WTC11 (cell line): ENCODE results near the gene IGFBP2. TPM values are rescaled to one million over a fixed set of nuclear protein-coding genes. Genes with fewer than 3 reads are reported as not detected.

Experiments used
- ATAC-seq: fragments of 200-7000 bp; cut with Tn5 transposase; 2 replicates; pipeline ENCODE4 v1.10.0; 2021; ENCODE audit warnings: mild to moderate bottlenecking, moderate library complexity
- CTCF ChIA-PET: fragments of 300-600 bp; sonication (Branson Sonifier 250); formaldehyde crosslinking; loops from one replicate; lab custom pipeline; 2021; ENCODE audit warnings: antibody characterized with exemption; lab: Charles Lee
- POLR2A ChIA-PET: fragments of 350-600 bp; sonication (Branson Sonifier 250); formaldehyde crosslinking; loops from one replicate; lab custom pipeline; 2021; ENCODE audit warnings: antibody characterized with exemption; lab: Charles Lee
- DNase-seq: peaks from one replicate; pipeline ENCODE4 v3.0.0; 2021; ENCODE audit warnings: low spot score
- H3K27ac Mint-ChIP-seq: 2 replicates; pipeline ENCODE4 v1.8.0; 2021; ENCODE audit warnings: mixed read lengths
- H3K27me3 Mint-ChIP-seq: 2 replicates; pipeline ENCODE4 v1.8.0; 2021; ENCODE audit warnings: low read depth, mild to moderate bottlenecking, moderate library complexity, mixed read lengths
- H3K36me3 Mint-ChIP-seq: 2 replicates; pipeline ENCODE4 v1.8.0; 2021; ENCODE audit warnings: mixed read lengths
- H3K4me1 Mint-ChIP-seq: 2 replicates; pipeline ENCODE4 v1.8.0; 2022; ENCODE audit warnings: mixed read lengths
- H3K4me3 Mint-ChIP-seq: 2 replicates; pipeline ENCODE4 v1.8.0; 2021; ENCODE audit warnings: mild to moderate bottlenecking, moderate library complexity, mixed read lengths
- H3K9me3 Mint-ChIP-seq: 2 replicates; pipeline ENCODE4 v1.8.0; 2021; ENCODE audit warnings: mixed read lengths
- E2F1 ChIP-seq: sonication (generic); formaldehyde crosslinking; IDR thresholded peaks from 2 replicates; pipeline ENCODE4 v1.8.0; 2022; ENCODE audit warnings: mild to moderate bottlenecking, missing genetic modification reagents
- ELF4 ChIP-seq: sonication (generic); formaldehyde crosslinking; IDR thresholded peaks from 2 replicates; pipeline ENCODE4 v1.8.1; 2022; ENCODE audit warnings: low read depth, mild to moderate bottlenecking, moderate library complexity, missing genetic modification reagents
- ERG ChIP-seq: fragments of 250-450 bp; sonication (Bioruptor Pico); IDR thresholded peaks from 2 replicates; pipeline ENCODE4 v1.8.0; 2021; ENCODE audit warnings: mild to moderate bottlenecking
- FOXJ3 ChIP-seq: sonication (generic); formaldehyde crosslinking; IDR thresholded peaks from 2 replicates; pipeline ENCODE4 v1.9.0; 2021; ENCODE audit warnings: missing genetic modification reagents, mild to moderate bottlenecking, borderline replicate concordance
- JAZF1 ChIP-seq: fragments of 250-450 bp; sonication (Bioruptor Pico); IDR thresholded peaks from 2 replicates; pipeline ENCODE4 v1.9.0; 2021; ENCODE audit warnings: moderate library complexity, mild to moderate bottlenecking, inconsistent platforms
- MYBL2 ChIP-seq: sonication (generic); formaldehyde crosslinking; IDR thresholded peaks from 2 replicates; pipeline ENCODE4 v1.8.1; 2023; ENCODE audit warnings: mild to moderate bottlenecking, moderate library complexity, missing genetic modification reagents
- OVOL2 ChIP-seq: fragments of 250-450 bp; sonication (Bioruptor Pico); IDR thresholded peaks from 2 replicates; pipeline ENCODE4 v1.9.0; 2021; ENCODE audit warnings: mild to moderate bottlenecking, borderline replicate concordance
- PRRX2 ChIP-seq: fragments of 250-450 bp; sonication (Bioruptor Pico); IDR thresholded peaks from 2 replicates; pipeline ENCODE4 v1.8.0; 2021; ENCODE audit warnings: mild to moderate bottlenecking
- RELA ChIP-seq: sonication (generic); formaldehyde crosslinking; IDR thresholded peaks from 2 replicates; pipeline ENCODE4 v1.8.1; 2022; ENCODE audit warnings: missing genetic modification reagents, mild to moderate bottlenecking, borderline replicate concordance
- TEAD4 ChIP-seq: sonication (generic); formaldehyde crosslinking; IDR thresholded peaks from 2 replicates; pipeline ENCODE4 v1.8.0; 2022; ENCODE audit warnings: mild to moderate bottlenecking, missing genetic modification reagents
- USF2 ChIP-seq: sonication (generic); formaldehyde crosslinking; IDR thresholded peaks from 2 replicates; pipeline ENCODE4 v1.8.1; 2023; ENCODE audit warnings: mild to moderate bottlenecking, missing genetic modification reagents, moderate library complexity
- ZNF138 ChIP-seq: sonication (generic); formaldehyde crosslinking; conservative IDR thresholded peaks from 2 replicates; pipeline ENCODE4 v1.8.1; 2022; ENCODE audit warnings: mild to moderate bottlenecking, moderate library complexity, missing genetic modification reagents
- ZNF219 ChIP-seq: sonication (generic); formaldehyde crosslinking; IDR thresholded peaks from 2 replicates; pipeline ENCODE4 v1.8.0; 2023; ENCODE audit warnings: missing genetic modification reagents, mild to moderate bottlenecking, borderline replicate concordance
- ZNF232 ChIP-seq: sonication (generic); formaldehyde crosslinking; IDR thresholded peaks from 2 replicates; pipeline ENCODE4 v1.8.0; 2022; ENCODE audit warnings: mild to moderate bottlenecking, missing genetic modification reagents
- ZNF532 ChIP-seq: fragments of 250-450 bp; sonication (Bioruptor Pico); IDR thresholded peaks from 2 replicates; pipeline ENCODE4 v1.9.0; 2021; ENCODE audit warnings: mild to moderate bottlenecking, borderline replicate concordance
- total RNA-seq: library from RNA; stranded (reverse); gene quantifications from 3 replicates; pipeline ENCODE4 v1.2.3, GENCODE V29; 2021
- TF ChIP-seq, protein P1 (sequence below): fragments of 250-450 bp; sonication (Bioruptor Pico); IDR thresholded peaks from 2 replicates; pipeline ENCODE4 v1.9.0; 2021; ENCODE audit warnings: mild to moderate bottlenecking
- TF ChIP-seq, protein P2 (sequence below): sonication (generic); formaldehyde crosslinking; IDR thresholded peaks from 2 replicates; pipeline ENCODE4 v1.8.0; 2022; ENCODE audit warnings: mild to moderate bottlenecking, missing genetic modification reagents
- TF ChIP-seq, protein P3 (sequence below): sonication (generic); formaldehyde crosslinking; IDR thresholded peaks from 2 replicates; pipeline ENCODE4 v1.8.1; 2022; ENCODE audit warnings: low read depth, missing genetic modification reagents, borderline replicate concordance

The IGFBP2 gene
- total RNA-seq, 1 experiment from 2014 or later: 514 TPM

DNA sequence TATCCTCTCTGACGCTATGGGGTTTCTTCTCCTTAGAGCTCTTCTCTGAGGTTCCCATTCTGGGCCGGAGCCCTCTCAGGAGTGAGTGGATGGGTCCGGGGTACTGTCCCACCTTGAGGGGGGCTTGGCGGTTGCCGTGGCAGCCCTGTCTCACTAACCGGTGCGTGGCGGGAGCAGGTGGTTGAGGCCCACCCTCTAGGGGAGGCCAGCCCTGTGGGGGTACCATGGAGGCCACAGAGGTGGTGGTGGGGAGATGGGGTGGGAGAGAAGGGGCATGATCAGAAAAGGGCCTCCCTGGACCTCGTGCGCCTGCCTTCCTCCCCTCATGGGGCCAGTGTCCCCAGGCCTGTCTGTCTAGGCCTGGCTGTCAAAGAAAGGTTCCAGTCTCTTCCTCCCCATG, 39.8 kb downstream of the IGFBP2 start:
- ATAC-seq (no peak), DNase-seq (no peak)
- H3K9me3 Mint-ChIP-seq: no peaks in the 10 kb centered on the region
- H3K4me1 Mint-ChIP-seq: 0 out of 2 replicates have a peak, but pooled peaks cover 4% of the 10 kb centered on the region
- H3K27ac Mint-ChIP-seq: no peak overlapping the region
- H3K27me3 Mint-ChIP-seq: no peaks in the 10 kb centered on the region; the same call in 1 of the 2 replicates
- H3K4me3 Mint-ChIP-seq: no peak overlapping the region
- no peaks in the 10 kb centered on the region for H3K36me3 Mint-ChIP-seq
- POLR2A ChIA-PET: no interaction called here
- CTCF ChIA-PET: interaction anchor here (1.2 kb wide), 1 partner anchor 154 kb away, joined by 4 read pairs; no protein-coding TSS in a partner anchor
- TF ChIP-seq, protein P1, sequence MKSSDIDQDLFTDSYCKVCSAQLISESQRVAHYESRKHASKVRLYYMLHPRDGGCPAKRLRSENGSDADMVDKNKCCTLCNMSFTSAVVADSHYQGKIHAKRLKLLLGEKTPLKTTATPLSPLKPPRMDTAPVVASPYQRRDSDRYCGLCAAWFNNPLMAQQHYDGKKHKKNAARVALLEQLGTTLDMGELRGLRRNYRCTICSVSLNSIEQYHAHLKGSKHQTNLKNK (CRISPR knock-in tag): no peak
- TF ChIP-seq ZNF532 (no peak), TEAD4 (CRISPR knock-in tag) (no peak), OVOL2 (CRISPR knock-in tag) (no peak), ZNF232 (CRISPR knock-in tag) (no peak), ZNF138 (CRISPR knock-in tag) (no peak), MYBL2 (CRISPR knock-in tag) (no peak), PRRX2 (CRISPR knock-in tag) (no peak), FOXJ3 (CRISPR knock-in tag) (no peak)
- TF ChIP-seq, protein P2, sequence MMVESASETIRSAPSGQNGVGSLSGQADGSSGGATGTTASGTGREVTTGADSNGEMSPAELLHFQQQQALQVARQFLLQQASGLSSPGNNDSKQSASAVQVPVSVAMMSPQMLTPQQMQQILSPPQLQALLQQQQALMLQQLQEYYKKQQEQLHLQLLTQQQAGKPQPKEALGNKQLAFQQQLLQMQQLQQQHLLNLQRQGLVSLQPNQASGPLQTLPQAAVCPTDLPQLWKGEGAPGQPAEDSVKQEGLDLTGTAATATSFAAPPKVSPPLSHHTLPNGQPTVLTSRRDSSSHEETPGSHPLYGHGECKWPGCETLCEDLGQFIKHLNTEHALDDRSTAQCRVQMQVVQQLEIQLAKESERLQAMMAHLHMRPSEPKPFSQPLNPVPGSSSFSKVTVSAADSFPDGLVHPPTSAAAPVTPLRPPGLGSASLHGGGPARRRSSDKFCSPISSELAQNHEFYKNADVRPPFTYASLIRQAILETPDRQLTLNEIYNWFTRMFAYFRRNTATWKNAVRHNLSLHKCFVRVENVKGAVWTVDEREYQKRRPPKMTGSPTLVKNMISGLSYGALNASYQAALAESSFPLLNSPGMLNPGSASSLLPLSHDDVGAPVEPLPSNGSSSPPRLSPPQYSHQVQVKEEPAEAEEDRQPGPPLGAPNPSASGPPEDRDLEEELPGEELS: no peak

GRCh38 chr2:216673609-216674008, 40.4 kb downstream of the IGFBP2 start:
- TF ChIP-seq ELF4 (no peak), JAZF1 (CRISPR knock-in tag) (no peak), ERG (CRISPR knock-in tag) (no peak), E2F1 (no peak), RELA (CRISPR knock-in tag) (no peak), ZNF219 (CRISPR knock-in tag) (no peak), USF2 (CRISPR knock-in tag) (no peak)
- TF ChIP-seq, protein P3, sequence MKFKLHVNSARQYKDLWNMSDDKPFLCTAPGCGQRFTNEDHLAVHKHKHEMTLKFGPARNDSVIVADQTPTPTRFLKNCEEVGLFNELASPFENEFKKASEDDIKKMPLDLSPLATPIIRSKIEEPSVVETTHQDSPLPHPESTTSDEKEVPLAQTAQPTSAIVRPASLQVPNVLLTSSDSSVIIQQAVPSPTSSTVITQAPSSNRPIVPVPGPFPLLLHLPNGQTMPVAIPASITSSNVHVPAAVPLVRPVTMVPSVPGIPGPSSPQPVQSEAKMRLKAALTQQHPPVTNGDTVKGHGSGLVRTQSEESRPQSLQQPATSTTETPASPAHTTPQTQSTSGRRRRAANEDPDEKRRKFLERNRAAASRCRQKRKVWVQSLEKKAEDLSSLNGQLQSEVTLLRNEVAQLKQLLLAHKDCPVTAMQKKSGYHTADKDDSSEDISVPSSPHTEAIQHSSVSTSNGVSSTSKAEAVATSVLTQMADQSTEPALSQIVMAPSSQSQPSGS: no peak
- H3K27me3 Mint-ChIP-seq: no peaks in the 10 kb centered on the region; the same call in 1 of the 2 replicates
- ATAC-seq (no peak), DNase-seq (no peak)
- CTCF ChIA-PET: interaction anchor here (1.8 kb wide), 1 partner anchor 154 kb away, joined by 8 read pairs; no protein-coding TSS in a partner anchor
- H3K9me3 Mint-ChIP-seq: no peaks in the 10 kb centered on the region
- peaks cover 6% of the 10 kb centered on the region for H3K4me1 Mint-ChIP-seq
- H3K36me3 Mint-ChIP-seq: no peaks in the 10 kb centered on the region
- H3K27ac Mint-ChIP-seq: no peak overlapping the region
- POLR2A ChIA-PET: no interaction called here
- no peak overlapping the region for H3K4me3 Mint-ChIP-seq
